Measurements from ENCODE around the gene KCNJ5.

DNA sequence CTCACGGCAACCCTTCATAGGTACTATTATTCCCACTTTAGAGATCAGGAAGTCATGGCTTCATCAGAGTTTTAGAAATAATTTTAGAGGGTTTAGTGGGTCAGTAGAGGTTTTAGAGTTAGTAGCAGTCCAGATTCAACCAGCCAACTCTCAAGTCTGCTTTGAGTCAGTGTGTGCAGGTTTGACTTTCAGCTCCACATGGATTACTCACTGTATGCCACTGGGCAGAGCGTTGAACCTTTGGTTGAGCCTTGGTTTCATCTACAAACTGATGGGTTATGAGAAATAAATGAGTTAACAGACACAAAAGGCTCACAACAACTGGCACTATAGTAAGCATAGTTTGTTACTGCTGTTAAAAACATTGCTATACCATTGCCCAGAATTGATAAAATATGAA lies 70.5 kb downstream of the KCNJ5 start:
- no peak for TF ChIP-seq ZNF8 (CRISPR knock-in tag; IDR thresholded peaks at IDR 0.05)
- TF ChIP-seq, protein P1, sequence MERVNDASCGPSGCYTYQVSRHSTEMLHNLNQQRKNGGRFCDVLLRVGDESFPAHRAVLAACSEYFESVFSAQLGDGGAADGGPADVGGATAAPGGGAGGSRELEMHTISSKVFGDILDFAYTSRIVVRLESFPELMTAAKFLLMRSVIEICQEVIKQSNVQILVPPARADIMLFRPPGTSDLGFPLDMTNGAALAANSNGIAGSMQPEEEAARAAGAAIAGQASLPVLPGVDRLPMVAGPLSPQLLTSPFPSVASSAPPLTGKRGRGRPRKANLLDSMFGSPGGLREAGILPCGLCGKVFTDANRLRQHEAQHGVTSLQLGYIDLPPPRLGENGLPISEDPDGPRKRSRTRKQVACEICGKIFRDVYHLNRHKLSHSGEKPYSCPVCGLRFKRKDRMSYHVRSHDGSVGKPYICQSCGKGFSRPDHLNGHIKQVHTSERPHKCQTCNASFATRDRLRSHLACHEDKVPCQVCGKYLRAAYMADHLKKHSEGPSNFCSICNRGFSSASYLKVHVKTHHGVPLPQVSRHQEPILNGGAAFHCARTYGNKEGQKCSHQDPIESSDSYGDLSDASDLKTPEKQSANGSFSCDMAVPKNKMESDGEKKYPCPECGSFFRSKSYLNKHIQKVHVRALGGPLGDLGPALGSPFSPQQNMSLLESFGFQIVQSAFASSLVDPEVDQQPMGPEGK (CRISPR knock-in tag; IDR thresholded peaks at IDR 0.05; ENCODE audit: borderline replicate concordance) = no peak
- TF ChIP-seq ARNTL (CRISPR knock-in tag; IDR thresholded peaks at IDR 0.05; ENCODE audit: borderline replicate concordance, low read depth) = no peak
- no peak for TF ChIP-seq SNAI2 (CRISPR knock-in tag; IDR thresholded peaks at IDR 0.05)
- TF ChIP-seq ESRRG (CRISPR knock-in tag; IDR thresholded peaks at IDR 0.05) = no peak
- no peak for TF ChIP-seq BACH2 (CRISPR knock-in tag; IDR thresholded peaks at IDR 0.05; ENCODE audit: borderline replicate concordance)
- TF ChIP-seq RARB (CRISPR knock-in tag; IDR thresholded peaks at IDR 0.05) = no peak
- no peak for TF ChIP-seq ZC3H10 (CRISPR knock-in tag; IDR thresholded peaks at IDR 0.05)
- no peak for TF ChIP-seq ISL1 (CRISPR knock-in tag; IDR thresholded peaks at IDR 0.05)
- TF ChIP-seq, protein P2, sequence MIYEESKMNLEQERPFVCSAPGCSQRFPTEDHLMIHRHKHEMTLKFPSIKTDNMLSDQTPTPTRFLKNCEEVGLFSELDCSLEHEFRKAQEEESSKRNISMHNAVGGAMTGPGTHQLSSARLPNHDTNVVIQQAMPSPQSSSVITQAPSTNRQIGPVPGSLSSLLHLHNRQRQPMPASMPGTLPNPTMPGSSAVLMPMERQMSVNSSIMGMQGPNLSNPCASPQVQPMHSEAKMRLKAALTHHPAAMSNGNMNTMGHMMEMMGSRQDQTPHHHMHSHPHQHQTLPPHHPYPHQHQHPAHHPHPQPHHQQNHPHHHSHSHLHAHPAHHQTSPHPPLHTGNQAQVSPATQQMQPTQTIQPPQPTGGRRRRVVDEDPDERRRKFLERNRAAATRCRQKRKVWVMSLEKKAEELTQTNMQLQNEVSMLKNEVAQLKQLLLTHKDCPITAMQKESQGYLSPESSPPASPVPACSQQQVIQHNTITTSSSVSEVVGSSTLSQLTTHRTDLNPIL (CRISPR knock-in tag; IDR thresholded peaks at IDR 0.05; ENCODE audit: low read depth) = no peak
- no peak for TF ChIP-seq ZFP30 (CRISPR knock-in tag; IDR thresholded peaks at IDR 0.05)
